Panc1 (cell line): ENCODE results near the gene CENPVL3. TPM values are rescaled to one million over a fixed set of nuclear protein-coding genes. Genes with fewer than 3 reads are reported as not detected.

ENCODE experiments used
- ATAC-seq: fragments of 200-7000 bp; cut with Tn5 transposase; 2 replicates; pipeline ENCODE4 v1.9.1; 2020; ENCODE audit warnings: mild to moderate bottlenecking, moderate library complexity
- BruUV-seq: library from RNA; stranded (reverse); fragments of 400-500 nt; replicated peaks from 2 replicates; lab custom pipeline; 2021; lab: Mats Ljungman, UMichigan
- CTCF ChIA-PET: fragments of 300-600 bp; sonication (Branson Sonifier 250); formaldehyde crosslinking; loops from one replicate; lab custom pipeline; 2022; ENCODE audit warnings: antibody characterized with exemption; lab: Charles Lee
- POLR2A ChIA-PET: fragments of 300-600 bp; sonication (Branson Sonifier 250); formaldehyde crosslinking; loops from one replicate; lab custom pipeline; 2022; ENCODE audit warnings: antibody characterized with exemption; lab: Charles Lee
- DNase-seq: peaks from one replicate; pipeline ENCODE4 v3.0.0-alpha.2; 2010; ENCODE audit warnings: low read depth, low spot score
- H3K27ac ChIP-seq: 2 replicates; pipeline ENCODE4 v1.5.1; 2011; ENCODE audit warnings: mild to moderate bottlenecking, low read length, inconsistent platforms
- H3K27me3 ChIP-seq: fragments of 200-500 bp; sonication (Bioruptor generic); 2 replicates; pipeline ENCODE4 v1.6.0; 2014; ENCODE audit warnings: low read length, inconsistent platforms; ENCODE audit not compliant: control insufficient read depth, insufficient read depth
- H3K36me3 ChIP-seq: fragments of 200-500 bp; sonication (Bioruptor generic); 2 replicates; pipeline ENCODE4 v1.5.1; 2014; ENCODE audit warnings: inconsistent platforms, mild to moderate bottlenecking, low read length, moderate library complexity; ENCODE audit not compliant: control insufficient read depth, insufficient read depth
- H3K4me1 ChIP-seq: 2 replicates; pipeline ENCODE4 v1.5.1; 2011; ENCODE audit warnings: inconsistent platforms, mild to moderate bottlenecking, low read length, moderate library complexity; ENCODE audit not compliant: control insufficient read depth, insufficient read depth
- H3K4me3 ChIP-seq, 2 experiments: 2 replicates each; pipeline ENCODE4 v1.5.1; 2011 to 2012; ENCODE audit warnings: low read depth in 2 of 2, low read length in 2 of 2, mild to moderate bottlenecking in 2 of 2, inconsistent platforms in 1 of 2, moderate library complexity in 1 of 2
- H3K9me3 ChIP-seq: fragments of 200-500 bp; sonication (Bioruptor generic); 2 replicates; pipeline ENCODE4 v1.5.1; 2014; ENCODE audit warnings: low read depth, mild to moderate bottlenecking, inconsistent platforms, low read length, moderate library complexity; ENCODE audit not compliant: control insufficient read depth, insufficient read depth
- CTCF ChIP-seq: fragments of 450-650 bp; IDR thresholded peaks from 2 replicates; pipeline ENCODE4 v1.5.1; 2017; ENCODE audit warnings: mild to moderate bottlenecking
- POLR2AphosphoS5 ChIP-seq: IDR thresholded peaks from 2 replicates; pipeline ENCODE4 v1.6.1; 2012; ENCODE audit warnings: mild to moderate bottlenecking, low read depth, low read length, moderate library complexity
- REST ChIP-seq, 2 experiments: IDR thresholded peaks; 2 replicates each; pipeline ENCODE4 v1.6.1; 2011 to 2012; ENCODE audit warnings: low read depth in 2 of 2, control low read depth in 1 of 2, low read length in 1 of 2, mild to moderate bottlenecking in 1 of 2, moderate library complexity in 1 of 2; ENCODE audit not compliant: insufficient read depth in 1 of 2
- SIN3A ChIP-seq: IDR thresholded peaks from 2 replicates; pipeline ENCODE4 v1.6.1; 2012; ENCODE audit warnings: low read depth, mild to moderate bottlenecking, low read length, moderate library complexity, borderline replicate concordance; ENCODE audit not compliant: insufficient read depth
- TCF7L2 ChIP-seq: IDR thresholded peaks from 2 replicates; pipeline ENCODE4 v1.6.1; 2011; ENCODE audit warnings: mild to moderate bottlenecking, low read depth, low read length, inconsistent platforms
- in situ Hi-C: cut with HindIII; loops from 2 replicates; pipeline ENCODE4 v1.10.0; 2016; ENCODE audit warnings: low sequenced_read_pairs, low pct_unique_long_range_greater_than_20kb
- intact Hi-C: fragments of 100-400 bp; cut with micrococcal nuclease; formaldehyde crosslinking; loops from one replicate; pipeline ENCODE4 v1.10.0; 2022; ENCODE audit not compliant: unreplicated experiment
- total RNA-seq: library from RNA; stranded (reverse); gene quantifications from one replicate; pipeline ENCODE4 v1.2.1, GENCODE V29; 2021; ENCODE audit not compliant: unreplicated experiment

Gene CENPVL3
- total RNA-seq, 1 experiment from 2014 or later: 2.9 TPM

DNA sequence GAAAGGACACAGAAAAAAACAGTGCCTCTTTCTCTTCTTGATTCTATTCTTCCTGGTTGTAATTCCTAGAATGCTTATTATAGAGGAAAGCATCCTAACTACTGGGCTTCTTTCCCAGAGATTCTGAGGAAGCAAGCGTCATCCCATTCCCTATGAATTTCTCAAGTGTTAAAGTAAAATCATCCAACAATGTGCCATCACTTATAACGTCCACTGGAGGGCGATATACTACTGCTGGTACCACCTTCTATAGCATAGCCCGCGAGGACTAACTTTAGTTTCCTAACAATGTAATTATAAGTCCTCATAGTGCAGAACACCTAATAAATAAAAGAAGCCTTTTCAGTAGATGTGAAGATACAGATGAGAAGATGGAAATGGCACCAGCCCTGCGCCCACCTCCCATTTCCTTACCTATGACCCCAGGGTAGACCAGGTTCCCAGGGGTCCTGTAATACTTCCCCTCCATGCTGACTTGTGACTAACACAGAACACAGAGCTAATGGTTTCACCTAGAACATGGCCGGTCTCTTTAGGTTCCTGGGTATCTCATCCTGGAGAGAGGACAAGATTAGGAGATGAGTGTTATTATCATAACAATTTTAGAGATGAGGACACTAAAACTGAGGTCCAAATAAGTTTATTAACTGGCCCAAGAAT, 4.2 kb downstream of the CENPVL3 start:
- ATAC-seq (peak; percentile 73), DNase-seq (peak; percentile 17)
- H3K27ac ChIP-seq: no peak overlapping the region
- no TSS peak for BruUV-seq
- H3K27me3 ChIP-seq: peaks cover 5% of the 10 kb centered on the region
- no peaks in the 10 kb centered on the region for H3K4me1 ChIP-seq
- ChIA-PET CTCF (no interaction called here), POLR2A (no interaction called here)
- intact Hi-C loops: no loop called here
- H3K36me3 ChIP-seq: no peaks in the 10 kb centered on the region
- no peak overlapping the region for H3K4me3 ChIP-seq
- no peak for TF ChIP-seq SIN3A
- peak; percentile 68 for TF ChIP-seq CTCF
- H3K9me3 ChIP-seq: no peaks in the 10 kb centered on the region
- in situ Hi-C loops: no loop called here

GRCh38 chrX:51608766-51609165, 9.9 kb downstream of the CENPVL3 start:
- Histone ChIP-seq H3K4me1 (no peaks in the 10 kb centered on the region), H3K9me3 (no peaks in the 10 kb centered on the region), H3K27ac (no peak overlapping the region), H3K4me3 (no peak overlapping the region), H3K36me3 (no peaks in the 10 kb centered on the region), H3K27me3 (no peaks in the 10 kb centered on the region)
- no TSS peak for BruUV-seq
- DNase-seq (no peak), ATAC-seq (no peak)
- in situ Hi-C loops: no loop called here
- intact Hi-C loops: no loop called here
- no peak for TF ChIP-seq CTCF
- no peak for TF ChIP-seq POLR2AphosphoS5
- no peak for TF ChIP-seq TCF7L2
- no peak for TF ChIP-seq SIN3A
- TF ChIP-seq REST (IDR thresholded peaks at IDR 0.05; ENCODE audit: insufficient read depth in 1 of 2, low read depth in 2 of 2, low read length in 1 of 2): no peak
- POLR2A ChIA-PET: no interaction called here
- CTCF ChIA-PET: no interaction called here
